Esophagus muscularis mucosa (tissue), 4 donors: ENCODE measurements around the gene TNS4. TPM values are rescaled to one million over a fixed set of nuclear protein-coding genes. Genes with fewer than 3 reads are reported as not detected.

Experiments used
- DNase-seq: peaks from one replicate; pipeline ENCODE4 v3.0.0-alpha.2; 2017; ENCODE audit errors: extremely low spot score
- H3K27ac ChIP-seq, 4 donors: fragments of 200-600 bp; sonication (generic); replicated peaks in 1 of 4; 1 replicate in 3 of 4; 2 replicates in 1 of 4; pipeline ENCODE4 v1.5.1; 2016 to 2019; ENCODE audit warnings: mild to moderate bottlenecking in 1 of 4
- H3K27me3 ChIP-seq, 4 donors: fragments of 200-600 bp; sonication (generic); one replicate each; pipeline versions ENCODE4 v1.5.1 to v1.6.0; 2016 to 2019
- H3K36me3 ChIP-seq, 4 donors: fragments of 200-600 bp; sonication (generic); one replicate each; pipeline ENCODE4 v1.5.1; 2016 to 2019
- H3K4me1 ChIP-seq, 4 donors: fragments of 200-600 bp; sonication (generic); one replicate each; pipeline ENCODE4 v1.5.1; 2016 to 2019
- H3K4me3 ChIP-seq, 4 donors: fragments of 200-600 bp; sonication (generic); 1 replicate in 2 of 4; 2 replicates in 2 of 4; pipeline ENCODE4 v1.5.1; 2016 to 2019; ENCODE audit warnings: mild to moderate bottlenecking in 4 of 4, moderate library complexity in 1 of 4
- H3K9me3 ChIP-seq, 4 donors: fragments of 200-600 bp; sonication (generic); 1 replicate in 3 of 4; 2 replicates in 1 of 4; pipeline ENCODE4 v1.5.1; 2016 to 2019
- CTCF ChIP-seq, 3 experiments: fragments of 200-600 bp in 2 of 3; fragments of 450-650 bp in 1 of 3; sonication (generic) in 2 of 3; IDR thresholded peaks; one replicate each; pipeline ENCODE4 v1.5.1; 2017 to 2019; ENCODE audit warnings: antibody characterized with exemption in 3 of 3, mild to moderate bottlenecking in 2 of 3, moderate library complexity in 1 of 3
- EP300 ChIP-seq: sonication (generic); formaldehyde crosslinking; IDR thresholded peaks from one replicate; pipeline ENCODE4 v1.6.1; 2017; ENCODE audit warnings: antibody characterized with exemption
- POLR2A ChIP-seq: fragments of 450-650 bp; IDR thresholded peaks from one replicate; pipeline ENCODE4 v1.6.1; 2017; ENCODE audit warnings: antibody characterized with exemption, moderate library complexity, mild to moderate bottlenecking, low read depth
- POLR2AphosphoS5 ChIP-seq, 2 donors: sonication (generic); formaldehyde crosslinking; IDR thresholded peaks; one replicate each; pipeline ENCODE4 v1.6.1; 2017; ENCODE audit warnings: antibody characterized with exemption in 2 of 2
- WGBS: methylation state at CpG from one replicate; pipeline ENCODE4 v1.1.5; 2018; 5-methylcytosine and 5-hydroxymethylcytosine counted together
- intact Hi-C: fragments of 100-400 bp; cut with DNase I; formaldehyde crosslinking; loops from one replicate; pipeline ENCODE4 v1.15.1; 2023
- total RNA-seq, 4 donors: library from RNA; depleted of rRNA; stranded (reverse); fragments of >200 nt; gene quantifications; one replicate each; pipeline versions ENCODE4 v1.1.0 to v1.2.1, GENCODE V29; 2016

TNS4 gene
- total RNA-seq, 4 donors from 2014 or later = not detected

DNA sequence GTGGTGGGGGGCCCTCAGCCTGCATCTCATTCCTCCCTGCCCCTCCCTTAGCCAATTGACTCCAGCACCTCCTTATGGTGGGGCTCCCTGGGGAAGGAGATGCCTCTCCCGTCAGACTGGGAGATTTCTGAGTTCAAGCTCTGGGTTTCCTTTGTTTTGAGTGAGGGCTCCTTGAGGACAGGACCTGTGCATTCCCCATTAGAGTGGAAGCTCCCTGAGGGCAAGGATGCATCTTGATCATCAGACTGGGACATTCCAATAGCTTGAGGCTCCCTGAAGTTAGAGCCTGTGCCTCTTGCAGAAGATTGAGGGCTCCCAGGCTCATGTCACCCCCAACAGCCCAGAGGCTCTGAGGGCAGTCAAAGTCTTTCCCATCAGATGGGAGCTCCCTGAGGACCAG is 23.6 kb downstream of the TNS4 start:
- Histone ChIP-seq H3K4me3 (no peak overlapping the region), H3K27ac (no peak overlapping the region), H3K36me3 (no peaks in the 10 kb centered on the region), H3K27me3 (no peaks in the 10 kb centered on the region), H3K9me3 (no peaks in the 10 kb centered on the region), H3K4me1 (peaks cover 11 to 52% (median 39%) of the 10 kb centered on the region in 4 donors)
- no peak for DNase-seq
- WGBS = 100% methylated on average over 1 of the region's 1 CpG
- intact Hi-C loops = loop anchor here (5.0 kb wide), 1 partner anchor 55 kb away; no protein-coding TSS in a partner anchor
- TF ChIP-seq POLR2AphosphoS5 (IDR thresholded peaks at IDR 0.05) (no peak), POLR2A (no peak), CTCF (IDR thresholded peaks at IDR 0.05) (no peak), EP300 (no peak)

DNA sequence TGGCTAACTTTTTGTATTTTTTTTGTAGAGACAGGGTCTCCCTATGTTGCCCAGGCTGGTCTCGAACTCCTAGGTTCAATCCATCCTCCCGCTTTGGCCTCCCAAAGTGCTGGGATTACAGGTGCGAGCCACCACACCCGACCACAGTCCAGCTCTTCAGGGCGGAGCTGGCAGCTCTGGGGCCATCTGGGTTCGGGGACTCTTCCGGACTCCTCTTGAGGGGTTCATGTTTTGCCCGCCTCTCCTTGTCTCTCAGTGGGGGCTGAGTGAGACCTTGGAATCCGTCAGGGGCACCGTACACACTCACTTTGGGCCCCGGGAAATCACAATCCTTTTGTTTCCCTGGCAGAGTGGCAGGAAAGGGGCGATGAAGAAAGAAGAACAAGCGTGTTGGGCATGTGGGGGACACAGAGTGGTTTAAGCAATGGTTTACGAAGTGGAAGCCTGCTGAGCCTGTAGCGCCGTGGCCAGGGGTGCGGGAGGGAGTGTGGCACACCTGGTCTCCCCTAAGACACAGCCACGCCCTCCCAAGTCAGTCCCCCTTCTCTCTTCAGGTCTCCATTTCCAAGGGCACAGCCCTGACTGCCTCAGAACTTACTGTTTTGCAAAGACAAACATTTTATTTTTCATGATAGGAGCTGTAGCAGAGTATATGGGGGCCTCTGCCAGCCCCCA is 26.1 kb downstream of the TNS4 start:
- no peak for DNase-seq
- intact Hi-C loops = loop anchor here (5.0 kb wide), 1 partner anchor 57 kb away; no protein-coding TSS in a partner anchor
- no peak for TF ChIP-seq POLR2AphosphoS5 (IDR thresholded peaks at IDR 0.05)
- no peak for TF ChIP-seq EP300
- TF ChIP-seq CTCF (IDR thresholded peaks at IDR 0.05) = no peak
- no peak for TF ChIP-seq POLR2A
- H3K4me1 ChIP-seq = peaks cover 11 to 69% (median 62%) of the 10 kb centered on the region in 4 donors
- H3K4me3 ChIP-seq = no peak overlapping the region
- peak overlapping the region; percentile 24 to 68 (median 64) for H3K27ac ChIP-seq
- WGBS = 93% methylated on average over 18 of the region's 18 CpGs
- H3K27me3 ChIP-seq = no peaks in the 10 kb centered on the region
- H3K36me3 ChIP-seq = no peaks in the 10 kb centered on the region
- H3K9me3 ChIP-seq = no peaks in the 10 kb centered on the region

DNA sequence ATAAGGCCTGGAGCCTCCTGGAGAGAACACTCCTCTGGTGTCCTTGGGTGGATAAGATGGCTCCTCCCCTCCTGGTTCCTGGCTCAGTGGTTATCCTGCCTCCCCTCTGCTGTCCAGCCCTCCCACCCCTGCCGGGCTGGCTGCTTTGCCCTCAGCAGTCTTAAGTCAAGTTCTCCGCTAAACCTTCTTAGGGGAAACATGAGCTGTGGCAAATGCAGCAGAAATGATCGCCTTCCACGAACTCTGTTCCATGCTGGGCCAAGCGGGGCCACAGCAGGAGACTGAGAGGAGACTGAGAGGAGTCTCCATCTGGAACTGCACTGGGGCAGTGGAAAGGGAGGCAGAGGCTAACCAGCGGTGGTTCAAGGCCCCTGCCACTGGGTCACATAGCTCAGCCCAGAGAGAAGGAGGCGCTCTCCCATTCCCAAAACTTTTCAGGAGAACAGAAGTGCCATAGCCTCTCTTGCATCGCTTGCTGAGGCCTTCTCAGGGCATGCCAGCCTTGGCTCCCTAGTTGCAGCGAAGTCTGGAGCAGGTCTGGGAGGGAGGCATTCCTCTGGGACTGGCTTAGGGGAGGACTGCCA is 26.9 kb downstream of the TNS4 start:
- Histone ChIP-seq H3K4me3 (no peak overlapping the region), H3K36me3 (no peaks in the 10 kb centered on the region), H3K4me1 (peaks cover 6 to 65% (median 56%) of the 10 kb centered on the region in 4 donors), H3K9me3 (no peaks in the 10 kb centered on the region), H3K27me3 (no peaks in the 10 kb centered on the region), H3K27ac (peak overlapping the region in 3 of 4 donors; percentile 18 to 32 (median 19))
- WGBS = 81% methylated on average over 3 of the region's 9 CpGs
- intact Hi-C loops = loop anchor here (1.0 to 5.0 kb wide), 2 partner anchors 33 to 58 kb away; no protein-coding TSS in a partner anchor
- TF ChIP-seq POLR2AphosphoS5 (IDR thresholded peaks at IDR 0.05) (no peak), POLR2A (no peak), CTCF (IDR thresholded peaks at IDR 0.05) (no peak), EP300 (no peak)
- no peak for DNase-seq

DNA sequence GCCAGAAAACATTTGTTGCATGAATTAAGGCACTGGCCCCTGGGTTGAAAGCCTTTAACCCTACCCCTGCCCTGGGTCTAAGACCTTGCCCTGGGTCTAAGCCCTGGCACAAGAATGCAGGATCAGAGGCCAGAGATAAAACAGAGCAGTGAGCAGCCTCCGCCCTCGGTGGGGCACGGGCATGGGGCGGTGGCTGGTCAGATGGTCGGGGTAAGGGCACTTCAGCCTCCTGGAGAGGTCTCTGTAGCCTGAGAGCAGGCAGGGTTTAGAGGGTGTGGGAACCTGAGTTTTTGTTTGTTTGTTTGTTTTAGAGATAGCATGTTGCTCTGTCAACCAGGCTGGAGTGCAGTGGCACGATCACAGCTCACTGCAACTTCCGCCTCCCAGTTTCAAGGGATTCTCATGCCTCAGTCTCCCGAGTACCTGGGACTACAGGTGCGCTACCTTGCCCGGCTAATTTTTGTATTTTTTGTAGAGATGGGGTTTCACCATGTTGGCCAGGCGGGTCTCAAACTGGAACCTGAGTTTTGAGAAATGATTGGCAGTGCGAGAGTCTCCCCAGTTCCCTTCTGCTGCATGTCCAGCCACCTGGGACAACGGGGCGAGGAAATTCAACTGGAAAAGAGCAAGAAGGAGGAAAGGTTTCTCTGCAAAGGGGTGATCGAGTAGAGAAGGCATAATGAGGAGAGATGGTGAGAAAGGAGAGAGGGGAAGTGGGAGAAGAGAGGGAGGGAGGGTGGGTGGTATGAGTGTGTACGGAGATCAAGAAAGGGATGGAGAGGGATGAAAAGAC is 27.7 kb downstream of the TNS4 start:
- Histone ChIP-seq H3K27ac (peak overlapping the region in 2 of 4 donors; percentile 19 to 84), H3K9me3 (no peaks in the 10 kb centered on the region), H3K36me3 (no peaks in the 10 kb centered on the region), H3K4me1 (peaks cover 6 to 65% (median 56%) of the 10 kb centered on the region in 4 donors), H3K4me3 (no peak overlapping the region), H3K27me3 (no peaks in the 10 kb centered on the region)
- WGBS = 88% methylated on average over 16 of the region's 16 CpGs
- DNase-seq = no peak
- no peak for TF ChIP-seq POLR2A
- TF ChIP-seq EP300 = no peak
- TF ChIP-seq POLR2AphosphoS5 (IDR thresholded peaks at IDR 0.05) = no peak
- TF ChIP-seq CTCF (IDR thresholded peaks at IDR 0.05) = no peak
- intact Hi-C loops = loop anchor here (1.0 kb wide), 1 partner anchor 32 kb away; no protein-coding TSS in a partner anchor
